H4 (cell line): ENCODE data around the gene AGPAT3. TPM values are rescaled to one million over a fixed set of nuclear protein-coding genes. Genes with fewer than 3 reads are reported as not detected.
"Not testable (repeated sequence)": the region's sequence is repeated elsewhere in the genome, so short reads cannot be mapped to it uniquely, and the experiment has no call there.

Experiments
- DNase-seq: peaks from one replicate; pipeline ENCODE4 v3.0.0-alpha.2; 2015; ENCODE audit warnings: low spot score
- total RNA-seq: library from RNA; depleted of rRNA; stranded (reverse); fragments of >200 nt; shearing (Covaris generic); gene quantifications from 2 replicates; pipeline ENCODE4 v1.2.3, GENCODE V29; 2014

Gene AGPAT3
- total RNA-seq, 1 experiment from 2014 or later, result 29.4 TPM

DNA sequence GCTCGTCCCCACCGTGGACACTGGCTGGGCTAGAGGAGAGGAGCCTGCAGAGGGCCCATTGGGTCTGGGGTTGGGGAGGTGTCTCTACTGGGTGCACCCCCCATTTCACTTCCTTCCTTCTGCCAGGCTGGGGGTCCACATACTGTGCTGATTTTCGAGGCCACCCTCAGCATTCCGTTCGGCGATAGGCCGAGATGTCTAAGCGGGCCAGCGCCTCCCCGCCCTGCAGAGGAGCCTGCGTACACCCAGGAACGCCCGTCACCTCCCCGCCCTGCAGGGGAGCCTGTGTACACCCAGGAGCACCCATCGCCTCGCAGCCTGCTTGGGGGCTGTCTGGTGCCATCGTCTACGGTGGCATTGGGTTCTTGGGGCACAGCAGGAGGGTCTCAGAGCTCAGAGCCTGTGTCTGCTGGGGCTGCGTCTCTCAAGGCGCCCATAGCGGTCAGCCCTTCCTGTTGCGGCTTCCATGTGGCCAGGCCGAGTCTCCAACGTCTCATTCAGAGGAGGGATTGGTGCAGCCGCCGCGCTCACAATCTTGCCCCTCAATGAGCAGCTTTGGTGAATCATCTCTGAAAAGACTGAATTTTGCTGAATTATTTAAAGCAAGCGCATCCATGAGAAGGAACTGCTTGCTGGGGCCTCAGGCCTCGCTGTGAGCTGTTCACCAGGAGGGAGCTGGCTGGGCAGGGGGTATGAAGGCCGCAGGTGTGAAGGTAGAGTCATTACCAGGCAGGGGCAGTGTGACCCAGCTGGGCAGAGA lies 30.7 kb upstream of the AGPAT3 start:
- DNase-seq, result no peak

DNA sequence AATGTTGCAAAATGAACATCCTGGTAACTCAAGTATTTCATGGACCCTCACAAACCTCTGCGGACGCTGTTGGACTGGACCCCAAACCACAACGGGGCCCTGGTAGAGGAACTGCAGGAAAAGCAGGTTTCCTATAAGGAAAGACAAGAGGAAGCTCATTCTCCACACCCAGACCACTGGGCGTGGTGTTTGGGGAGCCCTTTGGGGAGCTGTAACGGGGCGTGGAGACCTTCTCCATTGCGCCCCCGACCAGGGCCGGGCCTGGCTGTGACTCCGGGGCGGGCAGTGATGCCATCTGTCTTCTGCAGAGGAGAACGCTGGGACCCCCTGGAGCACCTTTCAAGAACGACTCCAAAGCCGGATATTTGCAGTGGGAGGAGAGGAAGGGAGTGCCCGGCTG lies 30.0 kb upstream of the AGPAT3 start:
- no peak for DNase-seq

DNA sequence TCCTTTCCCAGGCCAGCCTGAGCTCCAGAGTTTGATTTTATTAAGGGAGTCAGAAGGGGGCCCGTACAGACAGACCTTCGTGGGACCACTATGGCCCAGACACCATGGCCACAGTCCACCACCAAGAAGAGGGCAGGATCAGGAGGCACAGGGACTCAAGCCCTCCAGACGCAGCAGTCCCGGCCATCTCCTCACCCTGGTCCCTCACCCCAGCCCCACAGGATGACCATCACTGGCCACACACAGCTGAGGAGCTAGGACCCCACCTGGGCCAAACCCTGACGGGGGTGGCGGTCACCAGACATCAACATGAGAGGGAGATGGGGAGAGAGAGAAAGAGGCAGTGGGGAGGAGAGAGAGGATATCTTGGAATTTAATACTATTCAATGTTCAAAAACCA lies 29.2 kb upstream of the AGPAT3 start:
- no peak for DNase-seq

DNA sequence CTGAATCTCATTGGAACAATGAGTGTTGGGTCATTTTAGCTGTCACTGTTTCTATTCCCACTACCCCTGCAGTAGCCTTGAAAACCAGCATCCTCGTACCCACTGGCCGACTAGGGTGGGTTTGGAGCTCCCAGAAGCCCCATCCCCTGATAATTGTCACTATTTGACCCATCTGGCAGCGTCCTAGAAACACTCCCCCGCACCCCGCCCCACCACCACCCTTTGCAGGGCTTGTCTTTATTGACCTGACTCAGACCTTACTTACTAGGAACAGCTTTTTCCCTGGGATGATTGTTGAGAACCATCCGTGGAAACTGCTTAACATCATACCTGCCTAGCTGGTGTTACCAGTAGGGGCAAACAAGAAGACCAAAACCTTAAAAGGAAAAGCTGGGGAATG lies 28.4 kb upstream of the AGPAT3 start:
- DNase-seq, result no peak

DNA sequence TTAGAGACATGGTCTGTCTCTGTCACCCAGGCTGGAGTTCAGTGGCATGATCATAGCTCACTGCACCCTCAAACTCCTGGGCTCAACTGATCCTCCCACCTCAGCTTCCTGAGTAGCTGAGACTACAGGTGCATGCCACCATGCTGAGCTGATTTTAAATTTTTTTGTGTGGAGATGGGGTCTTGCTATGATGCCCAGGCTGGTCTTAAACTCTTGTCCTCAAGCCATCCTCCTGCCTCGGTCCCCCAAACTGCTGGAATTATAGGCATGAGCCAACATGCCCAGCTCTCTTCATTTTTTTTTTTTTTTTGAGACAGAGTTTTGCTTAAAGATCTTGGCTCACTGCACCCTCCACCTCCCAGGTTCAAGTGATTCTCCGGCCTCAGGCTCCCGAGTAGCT lies 24.8 kb upstream of the AGPAT3 start:
- DNase-seq, result no peak

DNA sequence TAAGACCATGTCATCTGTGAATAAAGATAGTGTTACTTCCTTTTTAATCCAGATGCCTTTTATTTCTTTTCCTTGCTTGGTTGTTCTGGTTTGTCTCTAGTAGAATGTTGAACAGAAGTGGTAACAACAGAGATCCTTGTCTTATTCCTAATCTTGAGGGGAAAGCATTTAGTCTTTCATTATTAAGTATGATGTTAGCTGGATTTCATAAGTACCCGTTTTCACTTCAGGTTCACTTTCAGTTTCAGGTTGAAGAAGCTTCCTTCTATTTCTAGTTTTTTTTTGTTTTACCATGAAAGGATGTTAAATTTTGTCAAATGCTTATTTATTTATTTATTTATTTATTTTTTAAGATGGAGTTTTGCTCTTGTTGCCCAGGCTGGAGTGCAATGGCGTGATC lies 22.3 kb upstream of the AGPAT3 start:
- DNase-seq, result no peak

DNA sequence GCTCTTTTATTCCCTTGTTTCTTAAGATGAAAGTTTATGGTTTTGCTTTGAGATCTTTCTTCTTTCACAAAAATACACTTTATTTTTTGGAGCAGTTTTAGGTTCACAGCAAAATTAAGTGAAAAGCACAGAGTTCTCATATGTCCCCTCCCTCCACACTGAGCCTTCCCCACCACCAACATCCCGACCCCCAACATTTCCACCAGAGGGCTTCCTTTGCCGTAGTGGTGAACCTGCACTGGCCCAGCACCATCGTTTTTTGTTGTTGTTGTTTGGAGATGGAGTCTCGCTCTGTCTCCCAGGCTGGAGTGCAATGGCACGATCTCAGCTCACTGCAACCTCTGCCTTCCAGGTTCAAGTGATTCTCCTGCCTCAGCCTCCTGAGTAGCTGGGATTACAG lies 20.1 kb upstream of the AGPAT3 start:
- DNase-seq, result not testable (repeated sequence)

DNA sequence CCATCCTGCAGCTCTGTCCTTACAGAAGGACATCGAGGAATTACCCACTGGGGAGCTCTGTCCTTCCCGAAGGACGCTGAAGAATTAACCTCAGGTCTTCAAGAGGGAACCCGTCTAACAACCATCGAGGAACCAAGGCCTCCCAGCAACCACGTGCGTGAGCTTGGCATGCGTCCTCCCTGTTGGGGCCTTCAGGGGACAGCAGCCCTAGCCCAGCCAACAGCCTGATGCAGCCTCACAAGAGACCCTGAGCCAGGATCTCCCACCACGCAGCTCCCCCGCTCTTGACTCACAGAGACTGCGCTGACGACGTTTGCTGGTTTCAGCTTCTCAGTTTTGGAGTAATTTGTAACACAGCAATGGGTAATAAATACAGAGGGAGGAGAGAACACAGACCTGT lies 19.6 kb upstream of the AGPAT3 start:
- no peak for DNase-seq

DNA sequence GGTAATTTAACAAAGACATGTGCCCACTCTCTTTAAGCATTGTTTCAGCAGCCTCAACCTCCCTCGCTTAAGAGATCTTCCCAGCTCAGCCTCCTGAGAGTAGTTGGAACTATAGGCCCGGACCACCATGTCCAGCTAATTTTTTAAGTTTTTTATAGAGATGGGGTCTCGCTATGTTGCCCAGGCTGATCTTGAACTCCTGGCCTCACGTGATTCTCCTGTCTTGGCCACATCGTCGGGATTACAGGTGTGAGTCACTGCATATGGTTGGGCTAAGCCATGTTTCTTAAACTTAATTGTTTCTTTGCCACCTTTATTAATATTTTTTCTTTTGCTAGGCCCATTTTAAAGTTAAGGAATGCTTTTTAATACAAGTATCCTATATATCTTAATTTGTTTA lies 18.6 kb upstream of the AGPAT3 start:
- DNase-seq, result no peak

DNA sequence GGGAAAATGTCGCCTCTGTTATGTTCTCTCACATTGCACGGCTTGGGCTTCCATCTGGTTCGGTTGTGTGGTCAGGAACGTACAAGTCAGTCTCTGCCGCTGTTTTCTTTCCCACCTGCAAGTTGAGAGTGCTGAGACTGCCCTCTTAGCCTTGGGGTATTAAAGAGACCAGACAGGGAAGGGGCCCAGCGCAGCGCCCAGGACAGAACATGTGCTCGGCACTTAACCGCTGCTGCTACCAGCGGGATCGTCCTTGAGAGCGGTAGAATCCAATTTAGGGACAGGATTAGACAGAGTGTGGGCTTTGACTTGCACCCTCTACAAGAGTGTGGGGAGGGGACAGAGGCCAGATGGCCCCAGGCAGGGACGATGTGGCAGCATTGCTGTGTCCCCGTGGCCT lies 17.7 kb upstream of the AGPAT3 start:
- DNase-seq, result no peak

DNA sequence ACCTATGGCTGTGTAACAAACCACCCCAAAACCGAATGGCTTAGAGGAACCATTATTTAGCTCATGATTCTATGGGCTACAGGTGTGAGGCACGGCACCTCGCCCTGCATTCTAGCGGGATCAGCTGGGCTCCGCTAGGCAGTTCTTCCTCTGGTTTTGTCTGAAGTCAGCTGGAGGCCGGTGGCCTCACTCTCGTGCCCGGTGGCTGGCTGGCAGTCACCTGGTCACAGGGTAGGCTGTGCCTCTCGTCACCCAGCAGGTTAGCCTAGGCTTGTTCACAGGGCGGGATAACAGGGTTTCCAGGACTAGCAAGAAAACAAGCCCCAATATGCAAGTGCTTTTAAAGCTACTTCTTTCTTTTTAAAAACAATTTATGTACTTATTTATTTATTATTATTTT lies 16.3 kb upstream of the AGPAT3 start:
- no peak for DNase-seq

DNA sequence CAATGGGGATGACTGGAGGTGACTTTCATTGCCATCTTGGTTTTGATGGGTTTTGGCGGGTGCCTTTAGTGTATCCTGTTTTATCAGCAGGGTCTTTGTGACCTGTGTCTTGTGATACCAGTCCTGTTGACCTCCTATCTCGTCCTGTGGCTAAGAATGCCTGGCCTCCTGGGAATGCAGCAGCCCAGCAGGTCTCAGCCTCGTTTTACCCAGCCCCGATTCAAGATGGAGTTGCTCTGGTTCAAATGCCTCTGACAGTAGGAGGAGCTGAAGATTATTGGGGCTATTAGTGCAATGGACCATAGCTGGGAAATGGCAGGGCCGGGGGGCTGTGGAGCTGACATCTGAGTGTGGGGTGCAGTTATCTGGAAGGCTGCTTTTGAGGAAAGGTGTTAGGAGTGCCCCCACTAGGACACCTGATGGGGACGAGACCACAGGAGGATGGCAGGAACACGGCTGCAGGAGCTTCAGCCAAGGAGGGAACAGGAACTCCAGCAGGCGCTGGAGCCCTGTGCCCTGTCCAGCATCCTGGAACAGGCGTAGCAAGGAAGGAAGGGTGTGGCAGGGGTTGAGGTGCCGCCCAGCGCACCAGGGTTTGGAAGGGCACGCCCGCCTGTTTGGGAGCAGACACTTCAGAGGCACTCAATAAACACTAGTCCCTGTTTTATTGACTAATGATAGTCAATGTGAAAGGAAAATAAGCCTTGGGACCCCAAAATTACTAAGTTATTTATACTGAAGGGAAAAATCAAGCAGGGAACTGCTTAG lies 15.3 kb upstream of the AGPAT3 start:
- DNase-seq, result no peak

DNA sequence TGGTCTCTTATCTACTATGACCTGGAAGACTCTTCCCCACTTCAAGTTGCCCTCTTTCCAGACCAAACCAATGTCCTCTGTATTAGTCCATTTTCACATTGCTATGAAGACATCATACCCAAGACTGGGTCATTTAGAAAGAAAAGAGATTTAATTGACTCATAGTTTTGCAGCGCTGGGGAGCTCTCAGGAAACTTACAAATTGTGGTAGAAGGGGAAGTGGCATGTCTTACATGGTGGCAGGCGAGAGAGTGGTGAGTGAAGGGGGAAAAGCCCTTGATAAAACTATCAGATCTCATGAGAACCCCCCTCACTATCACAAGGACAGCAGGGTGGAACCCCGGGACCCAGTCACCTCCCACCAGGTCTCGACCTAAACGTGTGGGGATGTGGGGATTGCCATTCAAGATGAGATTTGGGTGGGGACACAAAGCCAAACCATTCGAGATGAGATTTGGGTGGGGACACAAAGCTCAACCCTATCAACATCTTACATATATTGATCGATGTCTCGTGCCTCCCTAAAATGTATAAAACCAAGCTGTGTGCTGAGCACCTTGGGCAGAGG lies 14.2 kb upstream of the AGPAT3 start:
- no peak for DNase-seq

DNA sequence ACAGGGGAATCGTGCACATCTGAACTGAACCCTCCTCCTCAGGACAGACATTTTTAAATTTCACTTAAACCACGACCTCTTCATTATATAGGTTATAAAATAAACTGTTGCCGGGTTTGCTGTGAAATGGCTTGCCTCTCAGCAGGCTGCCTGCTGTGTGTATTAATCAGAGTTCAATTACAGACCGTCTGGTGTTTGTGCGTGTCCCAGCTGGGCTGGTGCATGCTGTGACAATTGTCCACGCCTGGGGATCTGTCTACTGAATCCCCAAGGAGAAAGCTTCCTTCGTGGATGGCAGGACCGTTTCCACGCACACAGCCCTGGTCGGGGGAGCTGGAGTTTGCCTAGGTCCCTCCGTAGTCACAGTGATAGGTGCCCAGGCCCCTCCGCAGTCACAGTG lies 13.4 kb upstream of the AGPAT3 start:
- no peak for DNase-seq

DNA sequence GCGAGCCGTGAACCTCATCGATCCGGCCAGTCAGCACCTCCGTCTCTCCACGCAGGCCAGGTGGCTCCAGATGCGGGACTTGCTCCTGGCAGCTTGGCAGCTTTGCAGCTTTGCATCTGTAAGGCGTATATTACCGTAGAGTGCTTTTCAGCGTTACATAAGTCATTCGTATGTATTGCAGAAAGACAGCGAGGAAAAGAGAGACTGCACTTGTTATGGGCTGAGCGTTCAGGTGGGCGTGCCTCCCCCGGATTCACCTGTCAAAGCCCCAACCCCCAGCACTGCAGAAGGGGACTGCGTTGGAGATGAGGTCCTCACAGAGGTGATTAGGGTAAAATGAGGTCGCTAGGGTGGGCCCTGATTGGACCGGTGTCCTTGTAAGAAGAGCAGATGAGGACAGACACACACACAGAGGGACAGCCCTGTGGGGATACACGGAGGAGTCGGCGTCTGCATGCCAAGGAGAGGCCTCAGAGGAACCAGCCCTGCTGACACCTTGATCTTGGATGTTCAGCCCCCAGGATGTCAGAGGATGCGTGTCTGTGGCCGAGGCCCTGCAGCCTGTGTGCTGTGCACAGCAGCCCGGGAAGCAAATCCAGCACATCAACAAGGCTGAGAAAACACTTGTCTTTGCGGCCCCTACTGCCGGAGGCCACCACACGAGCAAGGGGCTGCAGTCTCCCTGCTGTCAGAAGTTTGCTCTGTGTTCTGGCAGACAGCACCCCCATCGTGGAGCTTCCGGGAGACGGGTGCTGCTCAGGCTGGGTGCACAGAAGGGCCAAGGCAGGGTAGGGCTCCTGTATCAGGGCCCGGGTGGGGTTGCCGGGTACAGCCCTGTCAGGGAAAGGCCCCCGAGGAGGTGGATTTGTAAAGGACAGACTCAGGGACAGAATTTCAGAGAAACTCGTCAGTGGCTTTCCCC lies 10.9 kb upstream of the AGPAT3 start:
- DNase-seq, result no peak

DNA sequence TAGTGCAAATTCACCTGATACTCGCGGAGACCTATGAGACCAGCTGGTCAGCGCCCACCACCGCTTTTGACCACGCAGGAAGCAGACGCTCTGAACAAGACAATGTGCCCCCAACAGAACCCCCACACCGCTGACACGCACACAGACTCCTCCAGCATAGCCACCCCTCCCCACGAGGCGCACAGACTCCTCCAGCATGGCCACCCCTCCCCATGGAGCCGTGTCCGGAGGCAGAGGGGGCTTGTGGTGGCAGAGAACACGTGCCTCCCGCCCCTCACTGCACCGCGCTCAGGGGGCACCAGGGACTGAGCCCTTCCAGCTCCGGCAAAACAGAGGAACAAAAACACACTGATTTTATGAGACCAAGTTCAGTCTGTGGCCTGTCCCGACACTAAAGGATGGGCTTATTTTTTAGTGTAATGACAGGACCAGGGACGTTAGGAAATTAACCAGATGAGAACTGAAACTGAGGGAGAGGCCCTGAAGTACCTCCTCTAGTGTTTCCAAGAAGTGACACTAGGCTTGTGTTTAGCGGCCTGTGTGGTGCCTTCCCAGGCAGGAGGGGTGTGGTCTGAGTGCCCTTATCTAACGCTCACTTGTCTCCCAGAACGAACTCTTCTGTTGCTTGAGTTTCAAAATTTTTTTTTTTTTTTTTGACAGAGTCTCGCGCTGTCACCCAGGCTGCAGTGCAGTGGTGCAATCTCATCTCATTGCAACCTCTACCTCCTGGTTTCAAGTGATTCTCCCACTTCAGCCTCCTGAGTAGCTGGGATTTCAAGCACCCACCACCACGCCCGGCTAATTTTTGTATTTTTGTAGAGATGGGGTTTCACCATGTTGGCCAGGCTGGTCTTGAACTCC lies 10.0 kb upstream of the AGPAT3 start:
- DNase-seq, result no peak

DNA sequence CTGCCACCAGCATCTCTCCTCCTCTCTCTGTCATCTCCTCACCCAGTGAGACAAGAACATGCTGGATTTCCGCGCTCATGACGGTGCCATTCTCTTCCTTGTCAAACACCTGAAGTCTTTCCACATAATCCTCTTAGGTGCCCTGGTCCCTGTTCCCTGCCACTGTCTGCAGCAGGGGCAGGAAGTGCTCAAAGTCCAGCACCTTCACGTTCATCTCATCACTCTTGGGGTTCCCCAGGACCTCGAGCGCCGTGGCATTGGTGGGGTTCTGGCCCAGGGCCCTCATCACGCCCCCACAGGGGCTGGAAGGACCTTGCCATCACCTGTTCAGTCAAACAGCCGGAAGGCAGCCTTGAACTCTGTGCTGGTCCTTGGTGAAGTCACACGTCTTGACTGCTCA lies 9.1 kb upstream of the AGPAT3 start:
- DNase-seq, result no peak

DNA sequence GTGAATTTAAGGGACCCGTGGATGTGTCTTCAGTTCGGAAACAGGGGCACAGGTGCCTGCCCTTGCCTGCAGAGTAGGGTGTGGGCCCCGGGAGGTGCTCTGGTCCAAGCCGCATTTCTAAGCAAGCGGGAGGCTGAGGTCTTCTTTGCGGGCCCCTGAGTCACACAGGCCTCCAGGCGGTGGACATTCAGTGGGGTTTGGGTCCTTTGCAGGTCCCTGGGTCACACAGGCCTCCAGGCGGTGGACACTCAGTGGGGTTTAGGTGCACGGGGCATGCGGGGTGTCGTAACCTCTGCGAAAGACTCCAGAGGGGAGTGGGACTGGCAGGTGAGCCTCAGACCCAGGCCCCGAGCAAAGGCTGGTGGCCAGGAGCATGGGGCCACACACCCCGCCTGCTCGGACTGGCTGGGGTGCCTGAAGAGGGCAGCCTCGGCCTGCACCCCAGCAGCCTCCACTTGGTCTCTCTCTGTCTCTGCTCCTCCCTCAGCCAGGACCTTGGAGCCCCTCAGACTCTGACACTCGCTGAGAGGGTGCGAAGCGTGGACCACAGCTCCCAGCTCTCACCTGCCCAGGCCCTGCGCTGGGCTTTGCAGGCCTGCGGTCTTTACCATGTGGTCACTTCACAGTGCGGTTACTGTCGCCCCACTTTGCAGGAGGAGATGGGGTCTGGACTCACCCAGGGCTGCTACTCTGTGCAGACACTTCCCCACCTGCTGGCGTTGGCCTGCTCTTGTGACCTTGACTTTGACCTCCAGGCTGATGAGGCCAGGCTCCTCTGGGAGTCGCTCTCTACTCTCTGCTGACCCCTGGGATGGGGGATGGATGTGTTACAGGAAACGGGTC lies 6.0 kb upstream of the AGPAT3 start:
- no peak for DNase-seq

DNA sequence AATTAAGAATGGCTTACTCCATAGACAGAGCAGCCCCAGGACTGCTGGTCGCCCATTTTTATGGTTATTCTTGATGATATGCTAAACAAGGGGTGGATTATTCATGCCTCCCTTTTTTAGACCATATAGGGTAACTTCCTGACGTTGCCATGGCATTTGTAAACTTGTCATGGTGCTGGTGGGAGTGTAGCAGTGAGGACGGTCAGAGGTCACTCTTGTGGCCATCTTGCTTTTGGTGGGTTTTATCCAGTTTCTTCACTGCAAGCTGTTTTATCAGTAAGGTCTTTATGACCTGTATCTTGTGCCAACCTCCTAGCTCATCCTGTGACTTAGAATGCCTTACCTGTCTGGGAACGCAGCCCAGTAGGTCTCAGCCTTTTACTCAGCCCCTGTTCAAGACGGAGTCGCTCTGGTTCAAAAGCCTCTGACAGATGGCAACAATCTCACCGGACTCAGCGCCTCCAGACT lies 5.2 kb upstream of the AGPAT3 start:
- no peak for DNase-seq

DNA sequence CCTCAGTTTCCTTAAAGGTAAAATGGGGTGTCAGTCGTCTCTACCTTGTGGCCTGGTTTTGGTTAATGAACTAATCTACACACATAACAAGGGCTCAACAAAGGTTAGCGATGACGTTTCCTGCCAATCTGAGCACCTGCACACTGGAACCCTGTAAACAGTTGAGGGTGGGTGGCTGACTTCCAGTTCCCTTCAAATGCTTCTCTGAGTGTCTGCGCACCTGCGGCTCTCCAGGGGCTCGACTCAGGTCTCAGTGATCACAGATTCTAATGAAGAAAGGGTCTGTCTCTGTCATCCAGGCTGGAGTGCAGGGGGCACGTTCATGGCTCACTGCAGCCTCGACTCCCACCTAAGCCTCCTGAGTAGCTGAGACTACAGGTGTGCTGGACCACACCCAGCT lies 3.3 kb upstream of the AGPAT3 start:
- no peak for DNase-seq
